ENCODE measurements around the gene SDC4.

- no peak for TF ChIP-seq CTCF (IDR thresholded peaks at IDR 0.05)
- no peak for TF ChIP-seq POLR2A (IDR thresholded peaks at IDR 0.05)
Measured at GRCh38 chr20:45325371-45325770, 22.9 kb downstream of the SDC4 start.

Data from uterus (tissue), 2 donors.